ENCODE measurements around the gene PDYN. TPM values are rescaled to one million over a fixed set of nuclear protein-coding genes. Genes with fewer than 3 reads are reported as not detected.

The PDYN gene
- total RNA-seq, 1 donor from 2014 or later, result not detected

DNA sequence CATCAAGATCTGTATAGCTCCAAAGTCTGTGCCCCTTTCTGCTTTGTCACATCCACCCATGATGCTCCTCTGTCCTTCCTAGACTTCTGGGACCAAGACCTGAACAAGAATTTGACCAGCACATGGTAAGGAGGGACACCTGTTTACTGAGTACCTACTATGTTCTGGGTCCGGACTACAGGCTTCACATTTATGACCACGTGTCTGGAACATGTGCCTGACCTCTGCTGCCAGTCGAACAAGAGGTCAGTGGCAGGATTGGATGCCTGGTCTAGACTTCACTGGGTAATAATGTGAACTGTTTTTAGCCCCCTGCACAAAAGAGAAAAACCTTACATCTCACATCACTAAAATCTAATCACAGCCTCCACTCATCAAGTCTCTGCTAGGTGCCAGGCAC lies 7.3 kb upstream of the PDYN start:
- DNase-seq (ENCODE audit: low spot score, unreplicated experiment), result no peak

GRCh38 chr20:2000285-2000684 lies 6.4 kb upstream of the PDYN start:
- no peaks in the 10 kb centered on the region for H3K4me1 Mint-ChIP-seq (ENCODE audit: low read depth)
- H3K4me3 Mint-ChIP-seq (ENCODE audit: low read depth), result no peak overlapping the region
- TF ChIP-seq, protein P1, sequence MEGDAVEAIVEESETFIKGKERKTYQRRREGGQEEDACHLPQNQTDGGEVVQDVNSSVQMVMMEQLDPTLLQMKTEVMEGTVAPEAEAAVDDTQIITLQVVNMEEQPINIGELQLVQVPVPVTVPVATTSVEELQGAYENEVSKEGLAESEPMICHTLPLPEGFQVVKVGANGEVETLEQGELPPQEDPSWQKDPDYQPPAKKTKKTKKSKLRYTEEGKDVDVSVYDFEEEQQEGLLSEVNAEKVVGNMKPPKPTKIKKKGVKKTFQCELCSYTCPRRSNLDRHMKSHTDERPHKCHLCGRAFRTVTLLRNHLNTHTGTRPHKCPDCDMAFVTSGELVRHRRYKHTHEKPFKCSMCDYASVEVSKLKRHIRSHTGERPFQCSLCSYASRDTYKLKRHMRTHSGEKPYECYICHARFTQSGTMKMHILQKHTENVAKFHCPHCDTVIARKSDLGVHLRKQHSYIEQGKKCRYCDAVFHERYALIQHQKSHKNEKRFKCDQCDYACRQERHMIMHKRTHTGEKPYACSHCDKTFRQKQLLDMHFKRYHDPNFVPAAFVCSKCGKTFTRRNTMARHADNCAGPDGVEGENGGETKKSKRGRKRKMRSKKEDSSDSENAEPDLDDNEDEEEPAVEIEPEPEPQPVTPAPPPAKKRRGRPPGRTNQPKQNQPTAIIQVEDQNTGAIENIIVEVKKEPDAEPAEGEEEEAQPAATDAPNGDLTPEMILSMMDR (IDR thresholded peaks at IDR 0.05; ENCODE audit: unreplicated experiment), result no peak
- peaks cover 33% of the 10 kb centered on the region for H3K27me3 Mint-ChIP-seq
- no peaks in the 10 kb centered on the region for H3K36me3 Mint-ChIP-seq (ENCODE audit: insufficient read depth)
- DNase-seq (ENCODE audit: low spot score, unreplicated experiment), result no peak
- H3K27ac Mint-ChIP-seq, result no peak overlapping the region
- no peaks in the 10 kb centered on the region for H3K9me3 Mint-ChIP-seq (ENCODE audit: low read depth)

More for the DNA sequence above, 7.3 kb upstream of the PDYN start:
- H3K4me1 Mint-ChIP-seq (ENCODE audit: low read depth), result no peaks in the 10 kb centered on the region
- H3K27ac Mint-ChIP-seq, result no peak overlapping the region
- TF ChIP-seq, protein P1 (IDR thresholded peaks at IDR 0.05; ENCODE audit: unreplicated experiment), result no peak
- H3K27me3 Mint-ChIP-seq, result peaks cover 26% of the 10 kb centered on the region
- no peaks in the 10 kb centered on the region for H3K36me3 Mint-ChIP-seq (ENCODE audit: insufficient read depth)
- H3K4me3 Mint-ChIP-seq (ENCODE audit: low read depth), result no peak overlapping the region
- no peaks in the 10 kb centered on the region for H3K9me3 Mint-ChIP-seq (ENCODE audit: low read depth)

DNA sequence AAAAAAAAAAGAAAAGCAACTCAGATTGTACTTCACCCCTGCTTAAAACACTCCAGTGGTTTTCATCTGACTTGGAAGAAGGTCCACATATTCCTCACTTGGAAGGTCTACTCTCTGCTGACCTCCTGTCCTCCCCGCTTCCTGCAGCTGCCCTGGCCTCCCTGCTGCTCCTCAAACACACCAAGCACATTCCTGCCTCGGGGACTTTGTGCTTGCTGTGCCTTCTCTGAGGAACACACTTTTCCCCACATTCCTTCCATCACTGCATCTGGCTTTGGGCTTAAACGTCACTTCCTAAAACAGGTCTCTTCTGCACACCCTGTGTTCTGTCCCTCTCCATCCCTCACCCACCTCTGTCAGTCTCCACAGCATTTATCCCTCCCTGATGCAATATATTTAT lies 4.9 kb upstream of the PDYN start:
- Mint-ChIP-seq H3K4me1 (ENCODE audit: low read depth) (no peaks in the 10 kb centered on the region), H3K27ac (no peak overlapping the region), H3K36me3 (ENCODE audit: insufficient read depth) (no peaks in the 10 kb centered on the region), H3K27me3 (peaks cover 43% of the 10 kb centered on the region), H3K4me3 (ENCODE audit: low read depth) (no peak overlapping the region), H3K9me3 (ENCODE audit: low read depth) (no peaks in the 10 kb centered on the region)
- DNase-seq (ENCODE audit: low spot score, unreplicated experiment), result no peak
- TF ChIP-seq, protein P1 (IDR thresholded peaks at IDR 0.05; ENCODE audit: unreplicated experiment), result no peak

GRCh38 chr20:1998193-1998520 lies 4.3 kb upstream of the PDYN start:
- Mint-ChIP-seq H3K4me3 (ENCODE audit: low read depth) (no peak overlapping the region), H3K27me3 (peaks cover 46% of the 10 kb centered on the region), H3K9me3 (ENCODE audit: low read depth) (no peaks in the 10 kb centered on the region), H3K27ac (no peak overlapping the region), H3K36me3 (ENCODE audit: insufficient read depth) (no peaks in the 10 kb centered on the region), H3K4me1 (ENCODE audit: low read depth) (no peaks in the 10 kb centered on the region)
- no peak for DNase-seq (ENCODE audit: low spot score, unreplicated experiment)
- TF ChIP-seq, protein P1 (IDR thresholded peaks at IDR 0.05; ENCODE audit: unreplicated experiment), result no peak

DNA sequence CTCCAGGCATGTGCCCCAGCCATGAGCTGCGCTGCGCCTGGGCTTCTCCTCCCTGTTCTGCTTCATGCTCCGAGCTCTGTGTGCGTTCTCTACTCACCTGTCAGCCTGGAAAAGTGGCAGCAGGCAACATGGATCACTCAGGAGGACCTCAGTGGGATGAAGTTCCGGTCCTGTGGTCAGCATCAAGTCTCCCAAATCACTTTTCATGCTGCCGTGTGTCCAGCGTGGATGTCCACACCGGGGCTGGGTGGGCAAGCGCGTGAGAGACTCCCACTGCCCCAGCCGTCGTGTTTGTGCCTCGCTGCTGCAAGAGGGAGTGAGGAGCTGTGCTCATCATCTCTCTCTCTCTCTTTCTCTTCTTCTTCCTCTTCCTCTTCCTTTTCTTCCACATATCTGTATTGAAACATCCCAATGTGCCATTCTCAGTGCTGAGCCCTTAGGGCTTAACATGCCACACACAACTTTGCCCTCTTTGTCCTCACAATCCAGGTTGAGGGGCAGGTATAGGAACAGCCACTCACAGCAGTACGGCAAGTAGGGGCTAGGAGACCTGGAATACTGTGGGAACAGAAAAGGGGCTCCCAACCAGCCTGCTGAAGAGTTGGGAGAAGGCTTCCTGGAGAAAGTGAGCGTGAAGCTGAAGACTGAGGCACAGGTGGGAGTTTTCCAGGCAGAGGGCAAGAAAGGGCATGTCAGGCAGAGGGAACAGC lies 3.8 kb upstream of the PDYN start:
- Mint-ChIP-seq H3K36me3 (ENCODE audit: insufficient read depth) (no peaks in the 10 kb centered on the region), H3K4me3 (ENCODE audit: low read depth) (no peak overlapping the region), H3K27me3 (peaks cover 49% of the 10 kb centered on the region), H3K27ac (no peak overlapping the region), H3K9me3 (ENCODE audit: low read depth) (no peaks in the 10 kb centered on the region), H3K4me1 (ENCODE audit: low read depth) (peaks cover 1% of the 10 kb centered on the region)
- no peak for DNase-seq (ENCODE audit: low spot score, unreplicated experiment)
- TF ChIP-seq, protein P1 (IDR thresholded peaks at IDR 0.05; ENCODE audit: unreplicated experiment), result no peak

Data from progenitor cell of endocrine pancreas (in vitro differentiated cells).